SH-SY5Y (cell line): Measurements from ENCODE around the gene NUP50.

Experiments
- GATA2 ChIP-seq: IDR thresholded peaks from 2 replicates; pipeline ENCODE4 v1.6.1; 2011; ENCODE audit warnings: mild to moderate bottlenecking, low read depth, low read length
- GATA3 ChIP-seq: IDR thresholded peaks from 2 replicates; pipeline ENCODE4 v1.6.1; 2011; ENCODE audit warnings: low read depth, mild to moderate bottlenecking, low read length, moderate library complexity

GRCh38 chr22:45180146-45180679, 16.5 kb downstream of the NUP50 start:
- no peak for TF ChIP-seq GATA2
- TF ChIP-seq GATA3: no peak
